Measurements from ENCODE around the gene BTF3.
A peak's percentile ranks its signal among the peaks of the same experiment; 100 is the strongest.
"Not testable (repeated sequence)": the region's sequence is repeated elsewhere in the genome, so short reads cannot be mapped to it uniquely, and the experiment has no call there.

BTF3 gene

GRCh38 chr5:73486119-73486899 is 11.9 kb upstream of the BTF3 start:
- DNase-seq = no peak

- DNase-seq = not testable (repeated sequence)
Observed at GRCh38 chr5:73487257-73487656, 11.0 kb upstream of the BTF3 start.

- DNase-seq = no peak
Observed at GRCh38 chr5:73487815-73488214, 10.4 kb upstream of the BTF3 start.

DNA sequence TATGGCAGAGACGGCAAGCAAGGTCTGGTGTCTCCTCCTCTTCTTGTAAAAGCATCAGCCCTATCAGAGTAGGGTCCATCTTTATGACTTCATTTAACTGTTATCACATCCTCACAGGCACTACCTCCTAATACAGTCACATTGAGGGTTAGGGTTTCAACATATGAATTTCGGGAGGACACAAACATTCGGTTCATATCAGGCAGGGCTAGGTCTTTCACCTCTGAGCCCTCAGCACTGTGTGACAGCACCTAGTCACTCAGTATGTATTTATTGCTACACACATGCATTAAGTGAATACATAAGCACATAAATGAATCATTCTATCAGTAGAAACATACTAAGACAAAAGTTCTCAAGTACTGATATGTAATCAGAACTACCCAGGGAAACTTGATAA is 9.4 kb upstream of the BTF3 start:
- no peak for DNase-seq

DNA sequence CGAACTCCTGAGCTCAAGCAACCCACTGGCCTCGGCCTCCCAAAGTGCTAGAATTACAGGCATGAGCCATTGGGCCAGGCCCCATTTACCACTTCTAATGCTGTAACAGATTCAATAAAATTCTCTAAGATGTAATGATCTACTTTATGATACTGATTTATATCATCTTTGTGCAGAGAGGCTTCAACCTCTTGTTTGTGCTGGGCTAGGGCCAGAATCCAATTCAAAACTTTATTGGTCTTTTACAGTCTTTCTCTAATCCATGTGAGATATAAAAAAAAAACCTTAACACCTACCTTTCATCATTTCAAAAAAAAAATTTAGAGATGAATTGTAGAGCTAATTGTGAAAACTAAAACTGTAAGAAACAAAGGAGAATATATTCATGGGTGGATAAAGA is 8.2 kb upstream of the BTF3 start:
- no peak for DNase-seq

DNA sequence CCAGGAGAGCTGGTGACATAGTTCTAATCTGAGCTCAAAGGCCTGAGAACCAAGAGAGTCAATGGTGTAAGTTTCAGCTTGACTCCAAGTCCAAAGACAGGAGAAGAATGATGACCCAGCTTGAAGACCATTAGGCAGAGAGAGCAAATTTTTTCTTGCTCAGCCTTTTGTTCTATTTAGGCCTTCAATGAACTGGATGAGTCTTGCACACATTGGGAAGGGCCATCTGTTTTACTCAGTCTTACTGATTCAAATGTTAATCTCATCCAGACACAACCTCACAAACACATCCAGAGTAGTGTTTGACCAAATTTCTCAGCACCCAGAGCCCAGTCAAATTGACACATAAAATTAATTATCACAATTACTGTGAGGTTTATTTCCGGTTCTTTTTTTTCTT is 7.1 kb upstream of the BTF3 start:
- DNase-seq = no peak

- DNase-seq = no peak
Observed at GRCh38 chr5:73493421-73493820, 4.8 kb upstream of the BTF3 start.

GRCh38 chr5:73494721-73495120 is 3.5 kb upstream of the BTF3 start:
- no peak for DNase-seq

DNA sequence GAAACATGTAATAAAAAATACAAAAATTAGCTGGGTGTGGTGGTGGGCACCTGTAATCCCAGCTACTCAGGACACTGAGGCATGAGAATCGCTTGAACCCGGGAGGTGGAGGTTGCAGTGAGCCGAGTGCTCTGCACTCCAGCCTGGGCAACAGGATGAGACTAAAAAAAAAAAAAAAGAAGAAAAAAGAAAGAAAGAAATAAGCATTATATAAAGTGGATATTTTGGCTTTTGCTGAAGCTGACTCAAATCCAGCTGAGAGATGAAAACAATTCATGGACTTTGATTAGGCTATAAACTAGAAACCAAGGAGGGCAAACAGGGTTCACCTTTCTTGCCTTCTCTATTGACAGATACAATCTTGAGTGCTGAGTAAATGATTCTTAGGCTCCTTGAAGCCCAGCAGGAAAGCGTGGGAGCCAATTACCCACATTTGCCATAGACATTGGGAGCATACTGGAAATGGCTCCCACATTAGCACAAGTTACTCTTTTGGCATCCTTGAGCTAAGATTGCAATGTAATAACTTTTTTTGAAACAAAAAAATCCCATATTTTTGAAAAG is 2.4 kb upstream of the BTF3 start:
- DNase-seq = no peak

DNA sequence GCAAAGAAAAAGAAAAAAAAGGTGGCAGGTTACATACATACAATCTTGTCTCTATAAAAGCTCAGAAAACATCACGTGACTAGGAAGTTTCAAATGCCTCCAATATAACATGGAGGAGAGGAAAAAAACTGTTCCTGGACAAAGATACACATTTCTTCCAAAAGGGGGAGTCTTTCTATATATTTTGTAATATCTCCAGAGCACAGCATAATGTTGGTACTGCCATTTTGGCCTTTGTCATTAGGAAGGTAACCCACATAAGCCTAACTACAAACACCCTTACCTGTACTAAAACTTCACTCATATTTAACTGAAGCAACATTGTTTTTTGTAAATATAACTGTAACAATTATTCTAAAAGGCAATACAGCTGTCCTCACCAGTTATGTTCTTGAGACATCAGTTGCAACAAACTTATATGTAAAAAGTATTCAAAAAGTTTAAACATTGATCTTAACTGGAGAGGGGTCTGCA is 1.2 kb upstream of the BTF3 start:
- DNase-seq = peak; percentile 42

- no peak for DNase-seq
Observed at GRCh38 chr5:73497497-73498056, 665 bp upstream of the BTF3 start.

GRCh38 chr5:73499187-73499586 is 945 bp downstream of the BTF3 start:
- no peak for DNase-seq

- DNase-seq = no peak
Observed at GRCh38 chr5:73499756-73500155, 1.5 kb downstream of the BTF3 start.

DNA sequence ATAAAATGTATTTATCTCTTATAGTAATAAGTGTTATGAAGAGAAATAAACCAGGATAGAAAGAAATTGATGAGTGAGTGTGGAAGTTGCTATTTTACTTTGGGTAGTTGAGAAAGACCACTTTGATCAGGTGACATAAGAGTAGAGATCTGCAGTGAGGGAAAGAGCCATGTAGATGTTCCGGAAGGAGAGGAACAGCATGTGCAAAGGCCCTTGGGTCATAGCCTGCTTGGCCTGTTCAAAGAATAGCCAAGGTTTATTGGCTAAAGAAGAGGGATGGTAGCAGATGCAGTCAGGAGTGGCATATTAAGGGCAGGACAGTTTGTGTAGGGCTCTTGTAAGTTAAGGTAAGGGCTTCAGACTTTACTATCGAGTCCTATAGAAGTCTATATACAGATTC is 3.2 kb downstream of the BTF3 start:
- no peak for DNase-seq

- DNase-seq = no peak
Observed at GRCh38 chr5:73506459-73506955, 8.3 kb downstream of the BTF3 start.

- no peak for DNase-seq
Observed at GRCh38 chr5:73507062-73507461, 8.8 kb downstream of the BTF3 start.

DNA sequence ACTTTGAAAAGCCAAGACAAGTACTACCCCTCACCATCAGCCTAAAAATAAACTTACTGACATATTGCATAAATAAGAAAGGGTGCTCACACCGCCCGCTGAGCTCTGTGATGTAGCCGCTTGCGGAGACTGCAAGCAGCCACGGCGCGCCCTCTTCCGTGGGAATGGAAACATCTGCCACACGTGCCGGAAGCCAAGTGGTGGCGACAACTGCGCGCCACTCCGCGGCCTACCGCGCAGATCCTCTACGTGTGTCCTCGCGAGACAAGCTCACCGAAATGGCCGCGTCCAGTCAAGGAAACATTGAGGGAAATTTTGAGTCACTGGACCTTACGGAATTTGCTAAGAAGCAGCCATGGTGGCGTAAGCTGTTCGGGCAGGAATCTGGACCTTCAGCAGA is 10.3 kb downstream of the BTF3 start:
- not testable (repeated sequence) for DNase-seq

GRCh38 chr5:73513996-73514395 is 15.8 kb downstream of the BTF3 start:
- DNase-seq = no peak

DNA sequence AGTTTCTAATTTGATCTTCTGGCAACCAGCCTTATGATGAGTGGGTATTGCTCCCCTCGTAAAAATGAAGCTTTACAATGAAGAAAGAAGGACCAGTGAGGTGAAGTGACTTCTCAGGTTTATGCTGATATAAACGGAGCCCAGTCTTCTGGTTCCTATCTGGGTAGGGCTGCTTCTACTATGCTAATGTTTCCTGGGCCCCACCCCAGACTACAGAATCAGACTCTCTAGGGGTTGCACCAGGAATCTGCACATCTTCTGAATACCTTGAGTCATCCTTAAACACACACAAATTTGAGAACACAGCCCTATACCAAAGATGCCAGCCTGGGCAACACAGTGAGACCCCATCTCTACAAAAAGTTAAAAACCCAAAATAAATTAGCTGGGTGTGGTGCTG is 16.2 kb downstream of the BTF3 start:
- no peak for DNase-seq

DNA sequence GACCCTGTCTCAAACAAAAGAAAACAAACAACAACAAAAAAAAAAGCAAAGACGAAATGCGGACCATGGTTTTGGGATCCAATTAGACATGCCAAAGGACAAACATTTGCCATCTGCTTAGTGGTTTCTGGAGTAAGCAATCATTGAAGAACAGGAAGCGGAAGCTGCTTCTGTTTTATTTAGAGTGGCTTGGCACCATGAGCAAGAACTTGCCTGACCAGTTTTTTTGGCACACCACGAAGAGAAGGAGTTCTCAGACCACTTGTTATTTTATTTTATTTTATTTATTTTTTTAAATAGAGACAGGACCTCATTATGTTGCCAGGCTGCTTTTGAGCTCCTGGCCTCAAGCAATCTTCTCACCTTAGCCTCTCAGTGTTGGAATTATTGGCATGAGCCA is 17.0 kb downstream of the BTF3 start:
- DNase-seq = no peak

DNA sequence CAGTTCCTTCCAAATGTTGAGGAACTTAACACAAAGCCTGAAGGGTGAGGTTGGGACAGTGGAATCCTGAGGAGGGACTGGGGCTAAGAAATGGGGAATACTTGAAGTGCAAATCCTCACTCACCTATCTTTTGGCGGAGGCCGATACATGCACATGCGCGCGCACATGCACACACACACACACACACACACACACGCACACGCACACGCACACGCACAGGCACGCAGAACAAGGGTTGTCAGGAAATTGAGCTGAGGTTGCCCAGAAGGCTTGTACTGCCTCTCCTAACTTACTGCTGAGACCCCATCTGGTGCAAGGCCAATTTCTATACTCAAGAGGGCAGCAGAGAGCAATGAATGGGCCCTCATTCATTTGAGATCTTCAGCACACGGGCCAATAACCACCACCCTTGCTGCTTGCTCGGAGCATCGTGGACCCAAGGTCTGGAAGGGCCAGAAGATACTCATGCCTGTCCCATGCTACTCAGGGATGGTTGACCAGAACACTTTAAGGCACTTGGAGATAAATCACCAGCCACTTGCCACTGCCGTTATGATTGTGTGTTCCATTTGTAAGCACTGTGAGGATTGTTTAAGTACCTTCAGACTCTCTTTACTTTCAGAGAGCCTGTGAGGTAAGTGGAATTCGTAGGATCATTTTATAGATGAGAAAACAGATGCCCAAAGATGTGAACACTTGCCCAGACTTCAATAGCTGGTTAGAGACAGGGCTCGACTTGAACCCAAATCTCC is 21.5 kb downstream of the BTF3 start:
- DNase-seq = peak; percentile 78

- DNase-seq = no peak
Observed at GRCh38 chr5:73522989-73523388, 24.7 kb downstream of the BTF3 start.

DNA sequence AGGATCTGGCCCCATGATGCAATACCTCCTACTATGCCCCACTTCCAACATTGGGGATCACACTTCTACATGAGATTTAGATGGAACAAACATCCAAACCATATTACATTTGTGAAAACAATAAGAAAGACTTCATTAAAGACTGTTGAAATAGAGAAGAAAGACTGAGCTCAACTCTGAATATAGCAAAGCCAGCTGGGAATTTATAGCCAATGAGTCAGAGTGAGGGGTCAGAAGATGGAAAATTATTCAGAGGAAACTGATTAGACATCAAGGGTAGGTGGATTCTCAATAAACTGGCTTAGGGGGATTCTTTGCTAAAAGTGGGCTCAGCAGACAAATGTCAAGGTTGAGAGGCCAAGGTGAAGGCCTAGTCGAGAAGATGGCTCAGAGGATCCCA is 25.6 kb downstream of the BTF3 start:
- DNase-seq = no peak
